PC-9 (cell line): Measurements from ENCODE around the gene CDK2AP2. TPM values are rescaled to one million over a fixed set of nuclear protein-coding genes. Genes with fewer than 3 reads are reported as not detected.
A peak's percentile ranks its signal among the peaks of the same experiment; 100 is the strongest.

Experiments used
- BruUV-seq: library from RNA; stranded (reverse); fragments of 400-500 nt; replicated peaks from 2 replicates; lab custom pipeline; 2021; lab: Mats Ljungman, UMichigan
- CTCF ChIA-PET: fragments of 300-600 bp; sonication (Branson Sonifier 250); formaldehyde crosslinking; loops from one replicate; lab custom pipeline; 2022; ENCODE audit warnings: antibody characterized with exemption; lab: Charles Lee
- POLR2A ChIA-PET: fragments of 300-600 bp; sonication (Branson Sonifier 250); formaldehyde crosslinking; loops from one replicate; lab custom pipeline; 2022; ENCODE audit warnings: antibody characterized with exemption; ENCODE audit not compliant: unreplicated experiment; lab: Charles Lee
- DNase-seq, 2 experiments: peaks; one replicate each; pipeline versions ENCODE4 v3.0.0 to v3.0.0-alpha.2; 2015 to 2022; ENCODE audit warnings: mixed read lengths in 1 of 2
- H2AFZ ChIP-seq: fragments of 200-600 bp; sonication (generic); 2 replicates; pipeline ENCODE4 v1.8.1; 2017; ENCODE audit warnings: antibody characterized with exemption
- H3F3A ChIP-seq: fragments of 200-600 bp; sonication (generic); 2 replicates; pipeline ENCODE4 v1.8.1; 2017; ENCODE audit warnings: antibody characterized with exemption, mild to moderate bottlenecking, low read depth; ENCODE audit not compliant: insufficient read depth
- H3K27ac ChIP-seq: fragments of 200-600 bp; sonication (generic); 2 replicates; pipeline ENCODE4 v1.6.1; 2016; ENCODE audit warnings: mixed run types
- H3K27me3 ChIP-seq: fragments of 200-600 bp; sonication (generic); 2 replicates; pipeline ENCODE4 v1.6.1; 2016; ENCODE audit warnings: low read depth, mixed run types; ENCODE audit not compliant: insufficient read depth
- H3K36me3 ChIP-seq: fragments of 200-600 bp; sonication (generic); 2 replicates; pipeline ENCODE4 v1.6.1; 2016; ENCODE audit warnings: low read depth, mixed run types
- H3K4me1 ChIP-seq: fragments of 200-600 bp; sonication (generic); replicated peaks from 2 replicates; pipeline ENCODE4 v1.6.1; 2016; ENCODE audit warnings: mixed run types; ENCODE audit not compliant: insufficient read depth
- H3K4me2 ChIP-seq: fragments of 200-600 bp; sonication (generic); 2 replicates; pipeline ENCODE4 v1.6.1; 2017; ENCODE audit warnings: mixed run types
- H3K4me3 ChIP-seq: fragments of 200-600 bp; sonication (generic); 2 replicates; pipeline ENCODE4 v1.6.1; 2016; ENCODE audit warnings: mixed run types
- H3K79me2 ChIP-seq: fragments of 200-600 bp; sonication (generic); 2 replicates; pipeline ENCODE4 v1.6.1; 2017; ENCODE audit warnings: low read depth, mixed run types
- H3K9me2 ChIP-seq: fragments of 200-600 bp; sonication (generic); 2 replicates; pipeline ENCODE4 v1.8.1; 2017; ENCODE audit warnings: mild to moderate bottlenecking; ENCODE audit not compliant: insufficient read depth
- H3K9me3 ChIP-seq: fragments of 200-600 bp; sonication (generic); 2 replicates; pipeline ENCODE4 v1.8.1; 2016; ENCODE audit warnings: low read depth; ENCODE audit not compliant: insufficient read depth
- H4K20me1 ChIP-seq: fragments of 200-600 bp; sonication (generic); 2 replicates; pipeline ENCODE4 v1.8.1; 2017; ENCODE audit not compliant: insufficient read depth
- EZH2 ChIP-seq: fragments of 200-600 bp; sonication (generic); IDR thresholded peaks from 2 replicates; pipeline ENCODE4 v1.8.0; 2017; ENCODE audit warnings: antibody characterized with exemption, low read depth
- intact Hi-C: fragments of 100-400 bp; cut with micrococcal nuclease; formaldehyde crosslinking; loops from one replicate; pipeline ENCODE4 v1.10.0; 2022; ENCODE audit not compliant: unreplicated experiment
- total RNA-seq: library from RNA; stranded (reverse); gene quantifications from 2 replicates; pipeline ENCODE4 v1.2.3, GENCODE V29; 2021
- TF ChIP-seq, protein P1 (sequence below): fragments of 200-600 bp; sonication (generic); conservative IDR thresholded peaks from 2 replicates; pipeline ENCODE4 v1.6.1; 2017; ENCODE audit warnings: mixed run types, antibody characterized with exemption, mild to moderate bottlenecking, moderate library complexity

Gene CDK2AP2
- total RNA-seq, 1 experiment from 2014 or later: 80.0 TPM

DNA sequence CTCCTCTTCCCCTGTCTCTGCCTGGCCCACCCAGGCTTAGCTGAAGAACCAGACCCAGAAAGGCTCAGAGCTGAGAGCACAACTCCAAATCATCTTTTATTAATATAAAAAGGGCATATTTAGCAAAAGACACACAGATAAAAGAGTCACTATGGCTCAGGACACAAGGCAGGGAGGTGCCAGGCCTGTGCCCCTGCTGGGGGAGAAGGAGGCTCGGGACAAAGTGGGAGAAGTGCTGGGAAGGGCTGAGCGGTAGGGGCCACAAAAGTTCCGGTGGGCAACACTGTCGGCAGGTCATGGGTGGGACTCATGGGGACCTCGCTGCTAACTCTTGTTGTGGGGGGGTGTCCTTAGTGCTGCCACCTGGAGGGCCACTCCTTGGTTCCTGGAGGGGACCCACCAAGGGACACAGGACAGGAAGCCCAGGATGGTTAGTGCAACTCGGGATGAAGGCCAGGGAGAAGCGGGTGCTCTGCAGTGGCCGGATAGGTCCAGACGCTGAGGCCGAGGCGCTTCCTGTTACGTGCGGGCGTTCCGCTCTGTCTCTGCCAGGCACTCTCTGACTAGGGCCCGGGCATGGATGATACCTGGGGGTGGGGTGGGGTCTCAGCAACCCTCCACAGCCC lies 1.4 kb downstream of the CDK2AP2 start:
- H3K4me3 ChIP-seq: peak overlapping the region; percentile 66; the same call in 1 of the 2 replicates
- CTCF ChIA-PET: interaction anchor here (0.6 kb wide), 1 partner anchor 86 kb away, joined by 4 read pairs; no protein-coding TSS in a partner anchor
- H3K36me3 ChIP-seq: no peaks in the 10 kb centered on the region
- DNase-seq: no peak
- peaks cover 36% of the 10 kb centered on the region for H3K4me1 ChIP-seq
- H3K4me2 ChIP-seq: peak overlapping the region; percentile 97
- H4K20me1 ChIP-seq: peaks cover 3% of the 10 kb centered on the region; the same call in 1 of the 2 replicates
- TF ChIP-seq, protein P1, sequence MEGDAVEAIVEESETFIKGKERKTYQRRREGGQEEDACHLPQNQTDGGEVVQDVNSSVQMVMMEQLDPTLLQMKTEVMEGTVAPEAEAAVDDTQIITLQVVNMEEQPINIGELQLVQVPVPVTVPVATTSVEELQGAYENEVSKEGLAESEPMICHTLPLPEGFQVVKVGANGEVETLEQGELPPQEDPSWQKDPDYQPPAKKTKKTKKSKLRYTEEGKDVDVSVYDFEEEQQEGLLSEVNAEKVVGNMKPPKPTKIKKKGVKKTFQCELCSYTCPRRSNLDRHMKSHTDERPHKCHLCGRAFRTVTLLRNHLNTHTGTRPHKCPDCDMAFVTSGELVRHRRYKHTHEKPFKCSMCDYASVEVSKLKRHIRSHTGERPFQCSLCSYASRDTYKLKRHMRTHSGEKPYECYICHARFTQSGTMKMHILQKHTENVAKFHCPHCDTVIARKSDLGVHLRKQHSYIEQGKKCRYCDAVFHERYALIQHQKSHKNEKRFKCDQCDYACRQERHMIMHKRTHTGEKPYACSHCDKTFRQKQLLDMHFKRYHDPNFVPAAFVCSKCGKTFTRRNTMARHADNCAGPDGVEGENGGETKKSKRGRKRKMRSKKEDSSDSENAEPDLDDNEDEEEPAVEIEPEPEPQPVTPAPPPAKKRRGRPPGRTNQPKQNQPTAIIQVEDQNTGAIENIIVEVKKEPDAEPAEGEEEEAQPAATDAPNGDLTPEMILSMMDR: peak; percentile 63; the same call in 1 of the 2 replicates
- TF ChIP-seq EZH2: no peak
- H3K27ac ChIP-seq: peak overlapping the region; percentile 46
- H3K27me3 ChIP-seq: no peaks in the 10 kb centered on the region
- peaks cover 33% of the 10 kb centered on the region for H3K79me2 ChIP-seq
- no peaks in the 10 kb centered on the region for H3K9me3 ChIP-seq
- intact Hi-C loops: loop anchor here (1.0 to 5.0 kb wide), 8 partner anchors 24 to 160 kb away; partner anchors contain the start of genes AIP, CLCF1, CORO1B and PPP1CA
- peaks cover 35% of the 10 kb centered on the region for H3F3A ChIP-seq
- no peaks in the 10 kb centered on the region for H3K9me2 ChIP-seq
- POLR2A ChIA-PET: no interaction called here
- no TSS peak for BruUV-seq
- no peak overlapping the region for H2AFZ ChIP-seq

DNA sequence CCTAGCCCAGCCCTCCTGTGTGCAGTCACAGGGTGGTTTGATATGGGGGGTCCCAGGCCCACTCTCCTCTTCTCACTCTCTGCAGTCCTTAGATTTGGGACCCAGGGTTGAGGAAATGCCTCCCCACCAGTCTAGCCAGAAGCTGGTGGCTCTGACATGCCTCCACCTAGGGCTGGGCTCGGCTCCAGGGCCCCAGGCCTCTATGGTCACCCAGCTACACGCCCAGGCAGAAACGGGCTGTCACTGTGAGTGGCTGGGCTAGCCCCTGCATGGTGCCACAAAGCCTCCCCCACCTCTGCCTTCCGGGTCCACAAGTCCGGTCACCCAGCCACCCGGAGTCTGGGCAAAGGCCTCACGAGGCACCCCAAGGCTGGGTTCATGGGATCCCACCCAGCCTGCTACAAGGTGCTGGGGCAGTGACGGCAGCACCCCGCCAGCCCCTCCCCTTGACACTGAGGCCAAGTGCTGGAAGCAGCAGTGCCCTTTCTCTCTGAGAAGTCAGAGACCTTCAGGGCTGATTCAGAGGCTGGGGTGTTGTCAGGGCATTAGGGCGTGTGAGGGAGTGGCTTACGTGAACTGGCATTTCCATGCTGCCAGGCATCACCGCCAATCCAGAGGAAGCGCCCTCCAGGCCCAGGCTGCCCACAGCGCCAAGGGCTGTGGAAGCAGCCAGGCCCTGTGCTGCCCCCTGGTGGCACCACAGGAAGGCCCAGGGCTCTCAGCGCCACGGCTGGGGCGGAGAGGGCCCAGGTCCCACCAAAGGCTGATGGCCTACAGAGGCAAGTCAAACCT lies 2.2 kb downstream of the CDK2AP2 start:
- peaks cover 42% of the 10 kb centered on the region for H3F3A ChIP-seq
- TSS peak; percentile 37 for BruUV-seq
- H3K4me1 ChIP-seq: peaks cover 36% of the 10 kb centered on the region
- intact Hi-C loops: loop anchor here (1.0 to 5.0 kb wide), 9 partner anchors 23 to 160 kb away; partner anchors contain the start of genes AIP, CLCF1, CORO1B and PPP1CA
- ChIA-PET POLR2A (interaction anchor here (0.6 to 0.8 kb wide), 3 partner anchors 26 to 160 kb away, joined by 3 to 4 read pairs (median 3); no protein-coding TSS in a partner anchor), CTCF (interaction anchor here (0.5 to 0.9 kb wide), 4 partner anchors 85 to 869 kb away, joined by 3 to 5 read pairs (median 4); partner anchors contain the start of gene PPP1CA)
- H3K9me2 ChIP-seq: no peaks in the 10 kb centered on the region
- peak; percentile 98 to 99 for DNase-seq
- no peaks in the 10 kb centered on the region for H3K27me3 ChIP-seq
- peaks cover 3% of the 10 kb centered on the region; the same call in 1 of the 2 replicates for H4K20me1 ChIP-seq
- H3K4me2 ChIP-seq: peak overlapping the region; percentile 97
- H3K4me3 ChIP-seq: peak overlapping the region; percentile 97
- no peaks in the 10 kb centered on the region for H3K9me3 ChIP-seq
- TF ChIP-seq, protein P1: peak; percentile 98
- no peak for TF ChIP-seq EZH2
- H3K36me3 ChIP-seq: peaks cover 4% of the 10 kb centered on the region; the same call in 1 of the 2 replicates
- peak overlapping the region; percentile 83 for H3K27ac ChIP-seq
- H2AFZ ChIP-seq: no peak overlapping the region; the same call in 1 of the 2 replicates
- H3K79me2 ChIP-seq: peaks cover 33% of the 10 kb centered on the region
